HG03280 (cell line): ENCODE results near the gene ZC3H12C.
"Not testable (repeated sequence)": the region's sequence is repeated elsewhere in the genome, so short reads cannot be mapped to it uniquely, and the experiment has no call there.

Source experiments
- ATAC-seq: cut with Tn5 transposase; IDR thresholded peaks from one replicate; pipeline ENCODE4 v1.9.1; 2021; ENCODE audit warnings: mild to moderate bottlenecking, moderate library complexity; ENCODE audit not compliant: unreplicated experiment

ZC3H12C gene

DNA sequence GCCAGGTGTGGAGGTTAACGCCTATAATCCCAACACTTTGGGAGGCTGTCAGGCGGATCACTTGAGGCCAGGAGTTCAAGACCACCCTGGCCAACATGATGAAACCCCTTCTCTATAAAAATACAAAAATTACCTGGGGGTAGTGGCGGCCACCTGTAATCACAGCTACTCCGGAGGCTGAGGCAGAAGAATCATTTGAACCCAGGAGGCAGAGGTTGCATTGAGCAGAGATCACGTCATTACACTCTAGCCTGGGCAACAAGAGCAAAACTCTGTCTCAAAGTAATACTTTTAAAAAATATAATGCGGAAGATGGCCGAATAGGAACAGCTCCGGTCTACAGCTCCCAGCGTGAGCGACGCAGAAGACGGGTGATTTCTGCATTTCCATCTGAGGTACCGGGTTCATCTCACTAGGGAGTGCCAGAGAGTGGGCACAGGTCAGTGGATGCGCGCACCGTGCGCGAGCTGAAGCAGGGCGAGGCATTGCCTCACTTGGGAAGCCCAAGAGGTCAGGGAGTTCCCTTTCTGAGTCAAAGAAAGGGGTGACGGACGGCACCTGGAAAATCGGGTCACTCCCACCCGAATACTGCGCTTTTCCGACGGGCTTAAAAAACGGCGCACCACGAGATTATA, 115.6 kb downstream of the ZC3H12C start:
- not testable (repeated sequence) for ATAC-seq

DNA sequence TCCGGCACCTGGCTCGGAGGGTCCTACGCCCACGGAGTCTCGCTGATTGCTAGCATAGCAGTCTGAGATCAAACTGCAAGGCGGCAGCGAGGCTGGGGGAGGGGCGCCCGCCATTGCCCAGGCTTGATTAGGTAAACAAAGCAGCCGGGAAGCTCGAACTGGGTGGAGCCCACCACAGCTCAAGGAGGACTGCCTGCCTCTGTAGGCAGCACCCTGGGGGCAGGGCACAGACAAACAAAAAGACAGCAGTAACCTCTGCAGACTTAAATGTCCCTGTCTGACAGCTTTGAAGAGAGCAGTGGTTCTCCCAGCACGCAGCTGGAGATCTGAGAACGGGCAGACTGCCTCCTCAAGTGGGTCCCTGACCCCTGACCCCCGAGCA, 116.1 kb downstream of the ZC3H12C start:
- not testable (repeated sequence) for ATAC-seq

DNA sequence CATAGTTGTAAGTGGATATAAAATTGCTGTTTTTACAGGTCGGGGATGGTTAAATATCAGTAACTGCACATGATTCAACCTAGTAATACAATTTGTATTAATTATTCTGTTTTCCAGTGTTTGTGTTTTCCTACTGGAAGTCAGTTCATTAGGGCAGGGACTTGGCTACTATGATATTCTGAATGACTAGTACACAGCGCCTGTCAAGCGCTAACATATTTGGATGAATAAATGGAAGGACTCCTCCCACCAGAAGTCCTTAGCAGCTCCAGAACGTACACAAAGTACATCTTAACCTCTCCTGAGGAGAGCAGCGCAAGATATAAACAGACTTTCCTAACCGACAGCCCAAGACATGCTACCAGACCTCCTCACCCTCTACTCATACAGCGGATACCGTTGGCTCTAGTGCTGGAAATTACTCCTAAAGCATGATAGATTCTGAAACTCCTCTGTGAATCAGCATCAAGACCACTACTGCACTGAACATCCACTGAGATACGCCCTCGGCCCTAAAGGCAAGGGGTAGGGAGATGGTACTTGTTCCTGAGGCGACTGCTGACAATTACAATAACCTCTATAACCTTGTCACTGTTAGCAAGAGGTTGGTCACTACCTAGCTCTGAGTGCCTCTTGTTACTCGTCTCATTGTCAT, 124.2 kb downstream of the ZC3H12C start:
- ATAC-seq, result no peak

DNA sequence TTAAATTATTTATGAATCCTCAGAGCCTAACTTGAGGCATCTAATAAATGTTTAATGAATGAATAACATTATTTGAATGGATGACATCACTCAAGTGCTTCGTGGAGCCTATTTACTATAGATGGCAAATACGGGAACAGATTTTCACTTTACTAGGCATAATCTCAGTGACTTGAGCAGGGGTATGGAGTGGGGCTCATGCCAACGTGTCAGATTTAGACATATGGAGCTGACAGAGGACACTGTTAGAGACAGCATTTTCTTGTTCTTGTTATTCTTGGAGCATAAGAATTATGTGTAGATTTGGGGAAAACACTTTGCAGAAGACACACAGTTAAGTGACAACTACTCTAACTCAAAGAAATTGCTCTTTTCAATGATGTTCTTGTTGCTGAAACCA, 124.7 kb downstream of the ZC3H12C start:
- ATAC-seq, result no peak

DNA sequence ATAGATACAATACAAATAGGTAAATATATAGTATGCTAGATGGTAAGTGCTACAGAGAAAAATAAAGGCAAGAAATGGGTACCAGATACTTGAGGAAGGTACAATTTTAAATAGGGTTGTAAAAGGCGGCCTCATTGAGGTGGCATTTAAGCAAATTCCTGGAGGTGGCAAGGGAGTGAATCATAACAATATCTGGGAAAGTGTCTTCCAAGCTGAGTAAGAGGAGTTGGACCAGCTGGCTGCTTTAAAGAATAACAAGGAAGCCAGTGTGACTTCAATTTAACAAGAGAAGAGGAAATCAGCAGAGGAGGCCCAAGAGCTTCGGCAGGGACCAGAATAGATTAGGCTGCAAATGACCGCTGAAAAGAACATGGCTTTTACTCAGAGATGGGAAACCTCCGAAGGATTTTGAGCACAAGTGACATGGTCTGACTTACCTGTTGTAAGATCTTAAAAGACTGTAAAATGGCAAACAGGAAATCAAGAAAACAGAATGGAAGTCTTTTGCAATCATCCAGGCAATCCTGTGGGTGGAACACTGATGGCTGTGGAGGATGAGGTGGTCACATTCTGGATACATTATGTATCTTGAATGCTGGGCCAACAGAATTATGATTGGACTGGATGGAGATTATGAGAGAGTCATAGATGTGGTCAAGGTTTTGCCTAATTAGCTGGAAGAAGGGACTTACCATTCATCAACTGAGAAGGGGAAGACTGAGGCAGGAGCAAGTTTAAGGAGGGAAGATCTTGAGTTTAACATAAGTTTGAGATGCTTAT, 126.0 kb downstream of the ZC3H12C start:
- no peak for ATAC-seq
